SHP77 treated with DMSO at 0.1 percent for 48 hours (cell line): ENCODE measurements around the gene DAD1.

ENCODE experiments used
- DNase-seq: peaks from one replicate; lab custom pipeline; 2025; lab: John Stamatoyannopoulos, UW

DAD1 gene

GRCh38 chr14:22515929-22516328 is 73.1 kb downstream of the DAD1 start:
- no peak for DNase-seq
